ENCODE measurements around the gene SMIM10L2A. TPM values are rescaled to one million over a fixed set of nuclear protein-coding genes. Genes with fewer than 3 reads are reported as not detected.

The SMIM10L2A gene
- total RNA-seq, 1 donor, result under 0.01 TPM

DNA sequence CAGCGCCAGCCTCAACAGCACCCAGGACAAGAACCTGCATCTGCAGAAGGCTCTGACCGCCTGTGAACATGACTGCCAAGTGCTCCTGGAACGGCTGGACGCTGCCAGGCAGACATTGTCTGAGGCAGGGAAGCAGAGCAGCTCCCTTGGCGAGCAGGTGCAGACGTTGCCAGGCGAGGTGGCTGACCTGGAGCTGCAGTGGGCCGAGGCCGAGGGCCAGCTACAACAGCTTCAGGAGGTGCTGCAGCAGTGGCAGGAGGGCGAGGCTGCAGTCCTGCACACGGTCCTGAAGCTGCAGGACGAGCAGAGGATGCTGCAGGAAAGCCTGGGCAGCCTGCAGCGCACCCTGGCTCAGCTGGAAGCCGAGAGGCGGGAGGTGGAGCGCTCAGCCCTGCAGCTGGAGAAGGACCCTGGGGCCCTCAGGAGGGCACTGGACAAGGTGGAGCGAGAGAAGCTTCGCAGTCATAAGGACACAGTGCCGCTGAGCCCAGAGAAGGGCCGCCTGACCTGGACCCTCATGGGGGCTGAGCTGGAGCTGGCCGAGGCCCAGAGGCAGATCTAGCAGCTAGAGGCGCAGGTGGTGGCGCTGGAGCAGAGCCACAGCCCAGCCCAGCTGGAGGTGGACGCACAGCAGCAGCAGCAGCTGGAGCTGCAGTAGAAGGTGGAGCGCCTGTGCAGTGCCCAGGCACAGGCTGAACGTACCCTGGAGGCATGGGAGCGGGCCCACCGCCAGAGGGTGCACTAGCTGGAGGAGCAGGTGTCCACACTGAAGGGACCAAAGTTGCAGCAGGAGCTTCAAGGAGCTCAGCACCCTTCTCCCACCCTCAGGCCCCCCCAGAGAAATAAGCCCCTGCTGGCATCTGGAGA lies 16.4 kb downstream of the SMIM10L2A start:
- Histone ChIP-seq H3K4me3 (ENCODE audit: insufficient read depth, low read length) (no peak overlapping the region), H3K4me2 (ENCODE audit: insufficient read depth, low read length) (no peak overlapping the region), H3K79me2 (ENCODE audit: insufficient read depth, low read length) (no peaks in the 10 kb centered on the region), H2AFZ (ENCODE audit: low read length) (no peak overlapping the region), H3K36me3 (ENCODE audit: insufficient read depth, low read length) (no peaks in the 10 kb centered on the region), H4K20me1 (ENCODE audit: insufficient read depth, low read length) (no peaks in the 10 kb centered on the region), H3K27me3 (ENCODE audit: insufficient read depth, low read length) (no peaks in the 10 kb centered on the region), H3K9me3 (ENCODE audit: low read depth, low read length) (no peaks in the 10 kb centered on the region), H3K27ac (ENCODE audit: low read depth, low read length) (no peak overlapping the region), H3K4me1 (ENCODE audit: insufficient read depth, low read length) (no peaks in the 10 kb centered on the region)
- TF ChIP-seq, protein P1, sequence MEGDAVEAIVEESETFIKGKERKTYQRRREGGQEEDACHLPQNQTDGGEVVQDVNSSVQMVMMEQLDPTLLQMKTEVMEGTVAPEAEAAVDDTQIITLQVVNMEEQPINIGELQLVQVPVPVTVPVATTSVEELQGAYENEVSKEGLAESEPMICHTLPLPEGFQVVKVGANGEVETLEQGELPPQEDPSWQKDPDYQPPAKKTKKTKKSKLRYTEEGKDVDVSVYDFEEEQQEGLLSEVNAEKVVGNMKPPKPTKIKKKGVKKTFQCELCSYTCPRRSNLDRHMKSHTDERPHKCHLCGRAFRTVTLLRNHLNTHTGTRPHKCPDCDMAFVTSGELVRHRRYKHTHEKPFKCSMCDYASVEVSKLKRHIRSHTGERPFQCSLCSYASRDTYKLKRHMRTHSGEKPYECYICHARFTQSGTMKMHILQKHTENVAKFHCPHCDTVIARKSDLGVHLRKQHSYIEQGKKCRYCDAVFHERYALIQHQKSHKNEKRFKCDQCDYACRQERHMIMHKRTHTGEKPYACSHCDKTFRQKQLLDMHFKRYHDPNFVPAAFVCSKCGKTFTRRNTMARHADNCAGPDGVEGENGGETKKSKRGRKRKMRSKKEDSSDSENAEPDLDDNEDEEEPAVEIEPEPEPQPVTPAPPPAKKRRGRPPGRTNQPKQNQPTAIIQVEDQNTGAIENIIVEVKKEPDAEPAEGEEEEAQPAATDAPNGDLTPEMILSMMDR (IDR thresholded peaks at IDR 0.05; ENCODE audit: extremely low read depth, low read depth, low read length), result no peak
- DNase-seq (ENCODE audit: insufficient read length, low spot score, missing footprints), result no peak

DNA sequence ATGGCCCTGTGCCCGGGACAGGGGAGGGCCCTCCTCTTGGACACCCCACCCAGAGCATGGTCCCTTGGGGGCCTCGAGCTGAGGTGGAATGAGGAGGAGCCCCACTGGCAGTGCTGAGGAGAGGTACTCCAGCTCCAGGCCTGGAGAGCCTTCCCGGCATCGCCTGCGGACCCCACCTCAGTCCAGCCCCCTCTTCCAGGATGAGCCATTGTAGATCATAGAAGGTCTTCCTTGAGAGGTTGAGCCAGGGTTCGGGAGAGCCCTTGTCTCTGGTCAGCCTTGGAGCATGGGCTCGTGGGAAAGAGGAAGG lies 16.9 kb downstream of the SMIM10L2A start:
- Histone ChIP-seq H4K20me1 (ENCODE audit: insufficient read depth, low read length) (no peaks in the 10 kb centered on the region), H3K36me3 (ENCODE audit: insufficient read depth, low read length) (no peaks in the 10 kb centered on the region), H3K27ac (ENCODE audit: low read depth, low read length) (no peak overlapping the region), H3K27me3 (ENCODE audit: insufficient read depth, low read length) (no peaks in the 10 kb centered on the region), H3K9me3 (ENCODE audit: low read depth, low read length) (no peaks in the 10 kb centered on the region), H3K4me2 (ENCODE audit: insufficient read depth, low read length) (no peak overlapping the region), H2AFZ (ENCODE audit: low read length) (no peak overlapping the region), H3K79me2 (ENCODE audit: insufficient read depth, low read length) (no peaks in the 10 kb centered on the region), H3K4me1 (ENCODE audit: insufficient read depth, low read length) (no peaks in the 10 kb centered on the region), H3K4me3 (ENCODE audit: insufficient read depth, low read length) (no peak overlapping the region)
- no peak for DNase-seq (ENCODE audit: insufficient read length, low spot score, missing footprints)
- TF ChIP-seq, protein P1 (IDR thresholded peaks at IDR 0.05; ENCODE audit: extremely low read depth, low read depth, low read length), result no peak

DNA sequence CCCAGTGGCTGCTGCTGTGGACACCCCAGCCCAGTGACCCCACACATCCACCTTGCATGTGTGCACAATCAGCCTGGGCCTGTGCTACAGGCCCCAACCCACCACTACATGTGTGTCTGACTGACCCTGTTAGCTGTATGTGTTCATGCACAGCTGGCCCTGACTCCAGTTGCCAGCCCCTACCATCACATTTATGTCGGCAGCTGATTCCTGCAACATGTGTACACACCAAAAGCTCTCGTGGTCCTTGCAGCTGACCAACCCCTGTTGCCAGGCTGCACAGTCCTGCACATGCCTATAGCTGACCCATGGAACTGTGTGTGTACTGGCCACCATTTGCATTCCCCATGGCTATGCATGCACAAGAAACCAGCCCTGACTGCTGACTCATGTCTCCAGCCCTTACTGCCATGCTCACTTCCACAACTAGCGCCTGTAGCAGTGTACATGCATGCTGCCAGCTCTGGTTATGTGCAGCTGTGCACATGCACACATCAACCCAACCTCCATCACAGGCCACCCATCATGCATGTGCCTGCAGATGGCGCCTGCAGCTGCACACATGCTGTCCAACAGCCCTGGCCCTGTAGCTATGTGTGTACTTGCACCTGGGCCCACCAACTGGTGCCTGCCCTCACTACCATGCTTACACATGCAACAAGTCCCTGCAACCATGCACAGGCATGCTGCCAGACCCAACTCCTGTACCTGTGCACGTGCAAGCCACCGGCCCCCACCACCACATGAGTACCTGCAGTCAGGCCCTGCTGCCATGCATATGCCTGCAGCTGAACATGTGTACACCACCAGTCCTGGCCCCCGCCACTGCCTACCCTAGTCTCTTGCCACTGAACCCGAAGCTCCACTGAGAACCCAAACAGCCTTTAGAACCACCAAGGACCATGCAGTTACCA lies 28.1 kb downstream of the SMIM10L2A start:
- no peaks in the 10 kb centered on the region for H4K20me1 ChIP-seq (ENCODE audit: insufficient read depth, low read length)
- H3K79me2 ChIP-seq (ENCODE audit: insufficient read depth, low read length), result no peaks in the 10 kb centered on the region
- H3K27ac ChIP-seq (ENCODE audit: low read depth, low read length), result no peak overlapping the region
- H3K36me3 ChIP-seq (ENCODE audit: insufficient read depth, low read length), result no peaks in the 10 kb centered on the region
- no peak overlapping the region for H2AFZ ChIP-seq (ENCODE audit: low read length)
- no peak overlapping the region for H3K4me2 ChIP-seq (ENCODE audit: insufficient read depth, low read length)
- no peak for DNase-seq (ENCODE audit: insufficient read length, low spot score, missing footprints)
- no peaks in the 10 kb centered on the region for H3K4me1 ChIP-seq (ENCODE audit: insufficient read depth, low read length)
- H3K9me3 ChIP-seq (ENCODE audit: low read depth, low read length), result no peaks in the 10 kb centered on the region
- H3K4me3 ChIP-seq (ENCODE audit: insufficient read depth, low read length), result no peak overlapping the region
- H3K27me3 ChIP-seq (ENCODE audit: insufficient read depth, low read length), result no peaks in the 10 kb centered on the region
- TF ChIP-seq, protein P1 (IDR thresholded peaks at IDR 0.05; ENCODE audit: extremely low read depth, low read depth, low read length), result no peak

DNA sequence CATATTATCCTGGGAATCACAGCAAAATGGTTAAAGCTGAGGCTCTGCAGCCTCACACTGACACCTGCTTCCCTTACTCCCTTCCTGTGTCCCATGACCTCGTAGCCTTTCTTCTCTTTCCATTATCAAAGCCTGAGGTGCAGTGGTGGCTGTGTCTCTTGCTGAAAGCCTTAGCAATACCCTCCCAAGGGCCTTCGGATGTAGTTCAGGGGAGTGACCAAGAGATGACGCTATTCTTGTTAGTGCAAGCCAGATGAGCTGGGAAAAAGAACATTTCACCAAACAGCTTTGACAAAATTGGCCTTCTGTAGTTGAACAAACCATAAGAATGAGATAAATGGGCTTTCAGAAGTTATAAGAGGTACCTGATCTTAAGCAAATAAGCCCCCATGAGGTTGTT lies 31.6 kb downstream of the SMIM10L2A start:
- Histone ChIP-seq H3K4me2 (ENCODE audit: insufficient read depth, low read length) (no peak overlapping the region), H3K27ac (ENCODE audit: low read depth, low read length) (no peak overlapping the region), H3K27me3 (ENCODE audit: insufficient read depth, low read length) (no peaks in the 10 kb centered on the region), H3K9me3 (ENCODE audit: low read depth, low read length) (no peaks in the 10 kb centered on the region), H3K79me2 (ENCODE audit: insufficient read depth, low read length) (no peaks in the 10 kb centered on the region), H3K4me3 (ENCODE audit: insufficient read depth, low read length) (no peak overlapping the region), H4K20me1 (ENCODE audit: insufficient read depth, low read length) (no peaks in the 10 kb centered on the region), H2AFZ (ENCODE audit: low read length) (no peak overlapping the region), H3K36me3 (ENCODE audit: insufficient read depth, low read length) (no peaks in the 10 kb centered on the region), H3K4me1 (ENCODE audit: insufficient read depth, low read length) (no peaks in the 10 kb centered on the region)
- no peak for DNase-seq (ENCODE audit: insufficient read length, low spot score, missing footprints)
- TF ChIP-seq, protein P1 (IDR thresholded peaks at IDR 0.05; ENCODE audit: extremely low read depth, low read depth, low read length), result no peak
